Mesothelial cell of epicardium (in vitro differentiated cells): ENCODE data around the gene HHIPL1. TPM values are rescaled to one million over a fixed set of nuclear protein-coding genes. Genes with fewer than 3 reads are reported as not detected.

Source experiments
- DNase-seq, 2 experiments: peaks; one replicate each; pipeline ENCODE4 v3.0.0; 2021; ENCODE audit warnings: low spot score in 2 of 2; ENCODE audit not compliant: unreplicated experiment in 2 of 2
- H3K27ac Mint-ChIP-seq: 2 replicates; pipeline ENCODE4 v1.8.0; 2021; ENCODE audit warnings: mixed read lengths
- H3K27me3 Mint-ChIP-seq: 2 replicates; pipeline ENCODE4 v1.8.0; 2021; ENCODE audit warnings: low read depth, mixed read lengths
- H3K36me3 Mint-ChIP-seq: 2 replicates; pipeline ENCODE4 v1.8.0; 2021; ENCODE audit warnings: mixed read lengths
- H3K4me1 Mint-ChIP-seq: 2 replicates; pipeline ENCODE4 v1.8.0; 2021; ENCODE audit warnings: mixed read lengths
- H3K4me3 Mint-ChIP-seq: 2 replicates; pipeline ENCODE4 v1.8.0; 2021; ENCODE audit warnings: mild to moderate bottlenecking, moderate library complexity, mixed read lengths
- H3K9me3 Mint-ChIP-seq: 2 replicates; pipeline ENCODE4 v1.8.0; 2021; ENCODE audit warnings: mixed read lengths
- total RNA-seq: library from RNA; stranded (reverse); gene quantifications from 3 replicates; pipeline ENCODE4 v1.2.1, GENCODE V29; 2021
- TF ChIP-seq, protein P1 (sequence below): fragments of 200-600 bp; sonication (generic); IDR thresholded peaks from one replicate; pipeline ENCODE4 v1.5.0; 2021; ENCODE audit warnings: antibody characterized with exemption; ENCODE audit not compliant: unreplicated experiment

HHIPL1 gene
- total RNA-seq, 1 donor from 2014 or later = 4.4 TPM

DNA sequence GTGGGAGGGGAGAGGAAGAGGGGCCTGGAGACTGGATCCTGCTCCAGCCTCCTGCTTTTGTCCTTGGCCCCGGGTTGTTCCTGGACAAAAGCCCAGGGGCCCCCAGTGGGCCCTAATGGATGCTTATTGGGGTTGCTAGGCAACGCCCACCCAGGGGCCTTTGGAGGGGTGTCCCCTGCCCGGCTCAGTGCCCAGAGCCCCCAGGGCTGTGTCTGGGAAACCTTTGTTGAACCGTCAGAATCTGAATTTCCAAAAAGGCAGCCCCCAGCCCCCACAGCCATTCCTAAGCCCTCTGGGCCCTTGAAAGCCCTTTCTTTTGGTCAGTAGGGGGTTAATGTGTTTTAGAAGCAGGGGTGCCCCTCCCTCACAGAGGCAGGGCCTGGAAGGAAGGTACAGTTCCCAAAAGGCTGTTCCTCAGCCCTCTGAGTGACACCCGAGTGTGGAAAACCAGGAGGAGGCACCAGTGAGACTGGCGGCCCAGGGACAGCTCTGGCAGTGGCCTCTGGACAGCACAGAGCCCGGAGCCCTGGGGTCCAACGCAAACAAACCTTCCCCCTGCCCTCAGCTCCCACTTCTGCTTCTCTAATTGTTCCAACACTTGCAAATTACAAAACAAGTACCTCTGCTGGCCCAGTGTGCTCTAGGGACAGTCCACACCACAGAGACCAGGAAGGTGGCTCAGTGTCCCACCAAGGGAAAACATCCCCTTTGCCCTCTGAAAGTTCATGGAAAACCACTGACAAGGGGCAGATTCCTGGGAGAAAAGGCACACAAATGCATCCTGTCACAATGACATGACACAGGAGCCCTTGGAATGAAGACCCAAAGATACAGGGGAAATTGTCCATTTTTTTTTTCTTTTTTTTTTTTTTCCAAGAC lies 19.4 kb downstream of the HHIPL1 start:
- no peak overlapping the region for H3K4me3 Mint-ChIP-seq
- peaks cover 28% of the 10 kb centered on the region for H3K4me1 Mint-ChIP-seq
- H3K36me3 Mint-ChIP-seq = no peaks in the 10 kb centered on the region
- H3K9me3 Mint-ChIP-seq = no peaks in the 10 kb centered on the region
- no peak for DNase-seq
- TF ChIP-seq, protein P1, sequence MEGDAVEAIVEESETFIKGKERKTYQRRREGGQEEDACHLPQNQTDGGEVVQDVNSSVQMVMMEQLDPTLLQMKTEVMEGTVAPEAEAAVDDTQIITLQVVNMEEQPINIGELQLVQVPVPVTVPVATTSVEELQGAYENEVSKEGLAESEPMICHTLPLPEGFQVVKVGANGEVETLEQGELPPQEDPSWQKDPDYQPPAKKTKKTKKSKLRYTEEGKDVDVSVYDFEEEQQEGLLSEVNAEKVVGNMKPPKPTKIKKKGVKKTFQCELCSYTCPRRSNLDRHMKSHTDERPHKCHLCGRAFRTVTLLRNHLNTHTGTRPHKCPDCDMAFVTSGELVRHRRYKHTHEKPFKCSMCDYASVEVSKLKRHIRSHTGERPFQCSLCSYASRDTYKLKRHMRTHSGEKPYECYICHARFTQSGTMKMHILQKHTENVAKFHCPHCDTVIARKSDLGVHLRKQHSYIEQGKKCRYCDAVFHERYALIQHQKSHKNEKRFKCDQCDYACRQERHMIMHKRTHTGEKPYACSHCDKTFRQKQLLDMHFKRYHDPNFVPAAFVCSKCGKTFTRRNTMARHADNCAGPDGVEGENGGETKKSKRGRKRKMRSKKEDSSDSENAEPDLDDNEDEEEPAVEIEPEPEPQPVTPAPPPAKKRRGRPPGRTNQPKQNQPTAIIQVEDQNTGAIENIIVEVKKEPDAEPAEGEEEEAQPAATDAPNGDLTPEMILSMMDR = no peak
- peak overlapping the region; percentile 94 for H3K27ac Mint-ChIP-seq
- peaks cover 17% of the 10 kb centered on the region for H3K27me3 Mint-ChIP-seq

- Mint-ChIP-seq H3K4me1 (peaks cover 28% of the 10 kb centered on the region), H3K27ac (no peak overlapping the region), H3K4me3 (no peak overlapping the region), H3K27me3 (peaks cover 16% of the 10 kb centered on the region), H3K36me3 (no peaks in the 10 kb centered on the region), H3K9me3 (no peaks in the 10 kb centered on the region)
- no peak for DNase-seq
- TF ChIP-seq, protein P1 = no peak
Observed at GRCh38 chr14:99664937-99665273, 20.0 kb downstream of the HHIPL1 start.

DNA sequence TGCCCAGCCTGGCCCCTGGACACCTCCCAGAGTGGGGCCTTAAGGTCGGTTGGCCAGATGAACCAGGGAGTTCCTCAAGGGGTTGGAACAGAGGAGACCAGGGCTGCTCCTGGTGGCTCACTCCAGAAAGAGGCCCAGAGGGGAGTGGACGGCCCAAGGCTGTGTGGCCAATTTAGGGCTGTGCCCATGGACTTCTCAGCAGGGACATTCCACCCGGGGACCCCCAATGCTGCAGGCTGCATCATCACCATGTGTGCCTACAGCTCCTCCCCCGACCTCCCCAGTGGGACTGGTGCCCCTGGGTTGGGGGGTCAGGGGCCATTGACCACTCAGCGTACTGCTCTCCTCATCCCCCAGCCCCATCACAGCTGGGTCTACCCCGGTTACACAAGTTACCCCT lies 21.6 kb downstream of the HHIPL1 start:
- Mint-ChIP-seq H3K27ac (no peak overlapping the region), H3K4me1 (peaks cover 34% of the 10 kb centered on the region), H3K4me3 (no peak overlapping the region), H3K27me3 (peaks cover 2% of the 10 kb centered on the region), H3K36me3 (no peaks in the 10 kb centered on the region), H3K9me3 (no peaks in the 10 kb centered on the region)
- TF ChIP-seq, protein P1 = no peak
- no peak for DNase-seq

DNA sequence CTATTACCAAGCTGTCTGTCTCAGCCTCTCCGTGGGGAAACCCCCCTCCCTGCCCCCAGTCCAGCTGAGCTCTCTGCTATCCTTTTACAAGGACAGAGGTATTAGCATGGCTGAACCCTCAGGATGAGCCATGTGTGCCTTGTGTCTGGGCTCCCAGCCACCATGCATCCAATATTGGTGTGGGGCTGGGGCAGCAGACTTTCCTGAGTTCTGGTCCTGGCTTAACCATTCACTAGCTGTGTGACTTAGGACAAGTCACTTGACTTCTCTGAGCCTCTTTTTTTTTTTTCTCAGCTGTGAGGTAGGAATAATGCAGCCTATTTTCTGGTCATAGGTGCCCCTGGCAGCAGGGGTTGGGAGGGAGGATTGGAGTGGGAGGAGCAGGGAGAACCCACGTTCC lies 22.1 kb downstream of the HHIPL1 start:
- H3K27ac Mint-ChIP-seq = no peak overlapping the region
- peaks cover 39% of the 10 kb centered on the region for H3K4me1 Mint-ChIP-seq
- no peak overlapping the region for H3K4me3 Mint-ChIP-seq
- no peak for DNase-seq
- H3K36me3 Mint-ChIP-seq = no peaks in the 10 kb centered on the region
- H3K9me3 Mint-ChIP-seq = no peaks in the 10 kb centered on the region
- TF ChIP-seq, protein P1 = no peak
- H3K27me3 Mint-ChIP-seq = peaks cover 4% of the 10 kb centered on the region

- peaks cover 40% of the 10 kb centered on the region for H3K4me1 Mint-ChIP-seq
- peaks cover 4% of the 10 kb centered on the region for H3K27me3 Mint-ChIP-seq
- TF ChIP-seq, protein P1 = no peak
- H3K4me3 Mint-ChIP-seq = no peak overlapping the region
- H3K27ac Mint-ChIP-seq = no peak overlapping the region
- H3K36me3 Mint-ChIP-seq = no peaks in the 10 kb centered on the region
- H3K9me3 Mint-ChIP-seq = no peaks in the 10 kb centered on the region
- no peak for DNase-seq
Observed at GRCh38 chr14:99667821-99668220, 22.9 kb downstream of the HHIPL1 start.
